Tibial artery (tissue), 4 donors: ENCODE data around the gene TRIP12.
A peak's percentile ranks its signal among the peaks of the same experiment; 100 is the strongest.

Source experiments
- DNase-seq, 2 donors: peaks; one replicate each; pipeline ENCODE4 v3.0.0-alpha.2; 2019
- H3K27ac ChIP-seq, 2 donors: fragments of 200-600 bp; sonication (generic) in 1 of 2; 1 replicate in 1 of 2; 2 replicates in 1 of 2; pipeline ENCODE4 v1.5.1; 2018 to 2019; ENCODE audit warnings: mild to moderate bottlenecking in 1 of 2
- H3K27me3 ChIP-seq, 2 donors: fragments of 200-600 bp; sonication (generic) in 1 of 2; one replicate each; pipeline versions ENCODE4 v1.5.1 to v1.6.0; 2016 to 2019
- H3K36me3 ChIP-seq, 3 donors: fragments of 200-600 bp; sonication (generic) in 2 of 3; one replicate each; pipeline ENCODE4 v1.5.1; 2016 to 2019; ENCODE audit warnings: mild to moderate bottlenecking in 2 of 3
- H3K4me1 ChIP-seq, 4 donors: fragments of 200-600 bp; sonication (generic) in 2 of 4; 1 replicate in 3 of 4; 2 replicates in 1 of 4; pipeline ENCODE4 v1.5.1; 2016 to 2019
- H3K4me3 ChIP-seq, 2 donors: fragments of 200-600 bp; sonication (generic) in 1 of 2; 1 replicate in 1 of 2; 2 replicates in 1 of 2; pipeline ENCODE4 v1.5.1; 2018 to 2019; ENCODE audit warnings: mild to moderate bottlenecking in 2 of 2
- H3K9me3 ChIP-seq, 3 donors: fragments of 200-600 bp; sonication (generic) in 1 of 3; one replicate each; pipeline ENCODE4 v1.5.1; 2016 to 2019
- CTCF ChIP-seq, 2 experiments: fragments of 200-600 bp in 1 of 2; fragments of 450-650 bp in 1 of 2; IDR thresholded peaks; one replicate each; pipeline ENCODE4 v1.5.1; 2017 to 2019; ENCODE audit warnings: antibody characterized with exemption in 2 of 2, mild to moderate bottlenecking in 1 of 2, moderate library complexity in 1 of 2
- intact Hi-C: fragments of 100-400 bp; cut with DNase I; formaldehyde crosslinking; loops from one replicate; pipeline ENCODE4 v1.15.0; 2023; ENCODE audit warnings: low total_unique reads

The TRIP12 gene

GRCh38 chr2:229825476-229825875 is 96.3 kb downstream of the TRIP12 start:
- H3K27ac ChIP-seq: no peak overlapping the region
- intact Hi-C loops: no loop called here

GRCh38 chr2:229821316-229821715 is 100.5 kb downstream of the TRIP12 start:
- no peaks in the 10 kb centered on the region for H3K4me1 ChIP-seq
- H3K36me3 ChIP-seq: peaks cover 9 to 40% (median 30%) of the 10 kb centered on the region in 3 donors
- H3K27me3 ChIP-seq: no peaks in the 10 kb centered on the region
- H3K27ac ChIP-seq: no peak overlapping the region
- no peak for TF ChIP-seq CTCF (IDR thresholded peaks at IDR 0.05)
- intact Hi-C loops: no loop called here
- H3K9me3 ChIP-seq: peaks cover 0 to 4% (median 0%) of the 10 kb centered on the region in 3 donors
- DNase-seq: no peak
- no peak overlapping the region for H3K4me3 ChIP-seq

More at GRCh38 chr2:229825476-229825875, 96.3 kb downstream of the TRIP12 start:
- Histone ChIP-seq H3K9me3 (peaks cover 0 to 4% (median 0%) of the 10 kb centered on the region in 3 donors), H3K4me1 (no peaks in the 10 kb centered on the region), H3K27me3 (no peaks in the 10 kb centered on the region), H3K36me3 (peaks cover 29 to 56% (median 53%) of the 10 kb centered on the region in 3 donors), H3K4me3 (no peak overlapping the region)
- no peak for TF ChIP-seq CTCF (IDR thresholded peaks at IDR 0.05)
- DNase-seq: no peak

GRCh38 chr2:229818230-229818629 is 103.6 kb downstream of the TRIP12 start:
- Histone ChIP-seq H3K36me3 (peaks cover 26 to 50% (median 30%) of the 10 kb centered on the region in 3 donors), H3K27me3 (no peaks in the 10 kb centered on the region), H3K27ac (no peak overlapping the region), H3K4me1 (no peaks in the 10 kb centered on the region), H3K4me3 (no peak overlapping the region), H3K9me3 (no peaks in the 10 kb centered on the region)
- intact Hi-C loops: no loop called here
- no peak for DNase-seq
- no peak for TF ChIP-seq CTCF (IDR thresholded peaks at IDR 0.05)

GRCh38 chr2:229815858-229816257 is 106.0 kb downstream of the TRIP12 start:
- peaks cover 27 to 42% (median 42%) of the 10 kb centered on the region in 3 donors for H3K36me3 ChIP-seq
- no peaks in the 10 kb centered on the region for H3K27me3 ChIP-seq
- no peaks in the 10 kb centered on the region for H3K9me3 ChIP-seq
- H3K4me1 ChIP-seq: peaks cover 0 to 22% (median 0%) of the 10 kb centered on the region in 4 donors
- intact Hi-C loops: no loop called here
- TF ChIP-seq CTCF (IDR thresholded peaks at IDR 0.05): no peak
- DNase-seq: no peak
- H3K27ac ChIP-seq: no peak overlapping the region
- H3K4me3 ChIP-seq: no peak overlapping the region

- Histone ChIP-seq H3K9me3 (no peaks in the 10 kb centered on the region), H3K36me3 (peaks cover 30 to 47% (median 42%) of the 10 kb centered on the region in 3 donors), H3K27me3 (no peaks in the 10 kb centered on the region), H3K27ac (no peak overlapping the region), H3K4me3 (no peak overlapping the region), H3K4me1 (peaks cover 0 to 24% (median 0%) of the 10 kb centered on the region in 4 donors)
- intact Hi-C loops: no loop called here
- no peak for TF ChIP-seq CTCF (IDR thresholded peaks at IDR 0.05)
- no peak for DNase-seq
Observed at GRCh38 chr2:229815342-229815741, 106.5 kb downstream of the TRIP12 start.

GRCh38 chr2:229810786-229811185 is 111.0 kb downstream of the TRIP12 start:
- Histone ChIP-seq H3K4me1 (peaks cover 0 to 28% (median 0%) of the 10 kb centered on the region in 4 donors), H3K36me3 (peaks cover 51 to 63% (median 55%) of the 10 kb centered on the region in 3 donors), H3K4me3 (no peak overlapping the region), H3K27ac (peak overlapping the region in 1 of 2 donors; percentile 1), H3K9me3 (no peaks in the 10 kb centered on the region), H3K27me3 (no peaks in the 10 kb centered on the region)
- no peak for TF ChIP-seq CTCF (IDR thresholded peaks at IDR 0.05)
- no peak for DNase-seq
- intact Hi-C loops: no loop called here
